C4-2B (cell line): Measurements from ENCODE around the gene SRSF3.

ENCODE experiments used
- CTCF ChIP-seq: fragments of 450-650 bp; conservative IDR thresholded peaks from 2 replicates; pipeline ENCODE4 v1.5.1; 2017; ENCODE audit warnings: mild to moderate bottlenecking
- ZFX ChIP-seq: fragments of 450-650 bp; IDR thresholded peaks from 2 replicates; pipeline ENCODE4 v1.6.1; 2017

GRCh38 chr6:36556281-36556680, 37.9 kb upstream of the SRSF3 start:
- TF ChIP-seq CTCF (no peak), ZFX (no peak)
